K562 (cell line): Measurements from ENCODE around the gene ILF3. TPM values are rescaled to one million over a fixed set of nuclear protein-coding genes. Genes with fewer than 3 reads are reported as not detected.

Experiments used
- AFF4 ChIP-seq: sonication (generic); formaldehyde crosslinking; IDR thresholded peaks from 2 replicates; pipeline ENCODE4 v1.8.0; 2023; ENCODE audit warnings: mild to moderate bottlenecking, missing genetic modification reagents
- ARID3B ChIP-seq: fragments of 250-450 bp; sonication (Bioruptor Pico); IDR thresholded peaks from 2 replicates; pipeline ENCODE4 v1.4.0; 2020; ENCODE audit warnings: borderline replicate concordance
- BCL6 ChIP-seq: fragments of 250-450 bp; sonication (Bioruptor Pico); IDR thresholded peaks from 2 replicates; pipeline ENCODE4 v1.4.0; 2020
- CREBBP ChIP-seq: IDR thresholded peaks from one replicate; pipeline ENCODE4 v1.6.1; 2012; ENCODE audit warnings: low read depth, mild to moderate bottlenecking, control low read depth, inconsistent platforms, low read length
- ELF2 ChIP-seq: fragments of 250-450 bp; sonication (Bioruptor Pico); IDR thresholded peaks from 2 replicates; pipeline ENCODE4 v1.5.0; 2021; ENCODE audit warnings: mild to moderate bottlenecking
- ERF ChIP-seq: fragments of 450-650 bp; formaldehyde crosslinking; IDR thresholded peaks from 2 replicates; pipeline ENCODE4 v1.4.0; 2020; ENCODE audit warnings: mild to moderate bottlenecking, mixed read lengths
- FOS ChIP-seq: IDR thresholded peaks from 3 replicates; pipeline ENCODE4 v1.6.1; 2011; ENCODE audit not compliant: insufficient read length; ENCODE audit errors: extremely low read depth
- FOXA3 ChIP-seq, 2 experiments: fragments of 450-650 bp in 1 of 2; sonication (generic) in 1 of 2; formaldehyde crosslinking; IDR thresholded peaks in 1 of 2; conservative IDR thresholded peaks in 1 of 2; 2 replicates each; pipeline versions ENCODE4 v1.4.0 to v1.8.0; 2020 to 2022; ENCODE audit warnings: mild to moderate bottlenecking in 2 of 2, missing genetic modification reagents in 1 of 2
- FOXP1 ChIP-seq: sonication (generic); formaldehyde crosslinking; IDR thresholded peaks from 2 replicates; pipeline ENCODE4 v1.8.0; 2022; ENCODE audit warnings: mild to moderate bottlenecking, missing genetic modification reagents
- GATA2 ChIP-seq: sonication (generic); formaldehyde crosslinking; IDR thresholded peaks from 2 replicates; pipeline ENCODE4 v1.4.0; 2020; ENCODE audit warnings: mild to moderate bottlenecking, missing genetic modification reagents
- HEY1 ChIP-seq: fragments of 250-450 bp; sonication (Bioruptor Pico); IDR thresholded peaks from 2 replicates; pipeline ENCODE4 v1.5.0; 2020; ENCODE audit warnings: mild to moderate bottlenecking, moderate library complexity, borderline replicate concordance
- HMG20A ChIP-seq: fragments of 450-650 bp; formaldehyde crosslinking; conservative IDR thresholded peaks from 2 replicates; pipeline ENCODE4 v1.4.0; 2020; ENCODE audit warnings: mild to moderate bottlenecking, mixed read lengths
- KDM5B ChIP-seq: fragments of 200-600 bp; sonication (generic); IDR thresholded peaks from 2 replicates; pipeline ENCODE4 v1.6.1; 2012; ENCODE audit warnings: low read depth, mild to moderate bottlenecking, moderate library complexity, low read length, control low read depth, inconsistent platforms; ENCODE audit not compliant: insufficient replicate concordance
- MLLT1 ChIP-seq, 2 experiments: fragments of 450-650 bp; IDR thresholded peaks; 2 replicates each; pipeline ENCODE4 v1.6.1; 2016
- PYGO2 ChIP-seq: fragments of 450-650 bp; IDR thresholded peaks from 2 replicates; pipeline ENCODE4 v1.6.1; 2016; ENCODE audit warnings: mild to moderate bottlenecking, missing genetic modification characterization, moderate library complexity, missing compliant biosample characterization
- SIN3B ChIP-seq: fragments of 450-650 bp; IDR thresholded peaks from 2 replicates; pipeline ENCODE4 v1.6.1; 2017; ENCODE audit warnings: low read depth, mild to moderate bottlenecking, moderate library complexity
- ZBTB2 ChIP-seq: fragments of 450-650 bp; IDR thresholded peaks from 2 replicates; pipeline ENCODE4 v1.6.1; 2016; ENCODE audit warnings: antibody characterized with exemption
- ZKSCAN3 ChIP-seq: fragments of 250-450 bp; sonication (Bioruptor Pico); IDR thresholded peaks from 2 replicates; pipeline ENCODE4 v1.4.0; 2020
- ZNF239 ChIP-seq: fragments of 250-450 bp; sonication (Bioruptor Pico); IDR thresholded peaks from 2 replicates; pipeline ENCODE4 v1.4.0; 2020; ENCODE audit warnings: mild to moderate bottlenecking
- ZNF324 ChIP-seq: fragments of 250-450 bp; sonication (Bioruptor Pico); IDR thresholded peaks from 2 replicates; pipeline ENCODE4 v1.4.0; 2020; ENCODE audit warnings: mild to moderate bottlenecking
- polyA plus RNA-seq, 8 experiments: library from polyadenylated mRNA; depleted of rRNA in 4 of 8; stranded (reverse) in 5 of 8; unstranded in 3 of 8; fragments of >200 nt; fragmentation: Nextera tagmentation in 2 of 8; fragmentation: Illumina TruSeq in 1 of 8; extraction: Ambion mirVana in 2 of 8; extraction: Trizol in 1 of 8; gene quantifications; 2 replicates each; pipeline versions ENCODE4 v1.2.1 to v1.2.3, GENCODE V29; 2011 to 2014; ENCODE audit warnings: inconsistent platforms in 1 of 8, missing spikeins in 1 of 8
- total RNA-seq, 7 experiments: library from RNA; depleted of rRNA in 6 of 7; stranded (reverse); fragments of >200 nt in 6 of 7; fragmentation: Illumina TruSeq in 2 of 7; extraction: Trizol in 2 of 7; gene quantifications; 2 replicates each; pipeline versions ENCODE4 v1.2.1 to v1.2.3, GENCODE V29; 2011 to 2021; ENCODE audit warnings: low replicate concordance in 1 of 7

ILF3 gene
- total and polyA plus RNA-seq, 9 of the 15 experiments (the other 6 are each of a cell fraction or from before 2014, with no cell fraction given) = 26.0 to 453 (median 175) TPM

- peak; percentile 91 for TF ChIP-seq AFF4 (CRISPR knock-in tag)
- TF ChIP-seq GATA2 (CRISPR knock-in tag) = peak; percentile 22; the same call in 1 of the 2 replicates
- no peak for TF ChIP-seq ZKSCAN3
- peak; percentile 65 for TF ChIP-seq ZNF239
- peak in 1 of 2 experiments; percentile 21; a peak in 2 of 4 replicates for TF ChIP-seq FOXA3 (CRISPR knock-in tag; conservative IDR thresholded peaks at IDR 0.05 in 1 of 2, IDR thresholded peaks at IDR 0.05 in 1 of 2)
- TF ChIP-seq BCL6 (CRISPR knock-in tag) = peak; percentile 56; the same call in 1 of the 2 replicates
- TF ChIP-seq FOS = peak; percentile 71
- peak; percentile 90 for TF ChIP-seq FOXP1 (CRISPR knock-in tag)
- no peak for TF ChIP-seq ARID3B
- no peak for TF ChIP-seq CREBBP
- TF ChIP-seq HMG20A = no peak
- peak; percentile 91 for TF ChIP-seq KDM5B
- TF ChIP-seq ZBTB2 = peak; percentile 96
- no peak for TF ChIP-seq PYGO2 (tag)
- 0 out of 2 replicates have a peak, but pooled peaks have one; percentile 70 for TF ChIP-seq ERF (CRISPR knock-in tag)
- peak; percentile 93 for TF ChIP-seq ELF2 (CRISPR knock-in tag)
- TF ChIP-seq ZNF324 = no peak
- no peak for TF ChIP-seq HEY1 (CRISPR knock-in tag)
- TF ChIP-seq MLLT1 (IDR thresholded peaks at IDR 0.05) = peak in 1 of 2 experiments; percentile 69; a peak in 2 of 4 replicates
- peak; percentile 85 for TF ChIP-seq SIN3B
Observed at GRCh38 chr19:10653732-10654609, at the start of gene ILF3 (continued).
